Brain pericyte (primary cell): ENCODE measurements around the gene C5orf58.

Experiments used
- DNase-seq: peaks from one replicate; pipeline ENCODE4 v3.0.0-alpha.2; 2012; ENCODE audit warnings: low read depth, low spot score

Gene C5orf58

GRCh38 chr5:170232786-170233185 is at the start of gene C5orf58:
TSS of gene C5orf58 (plus strand) at chr5:170232985. CDS start at chr5:170234977, 1,992 bp downstream.
- no peak for DNase-seq

- DNase-seq: no peak
These were observed 48.7 kb upstream of the C5orf58 start for GRCh38 chr5:170183816-170184687.

- no peak for DNase-seq
These were observed 48.0 kb upstream of the C5orf58 start for GRCh38 chr5:170184737-170185136.

GRCh38 chr5:170186156-170186555 is 46.6 kb upstream of the C5orf58 start:
- no peak for DNase-seq

- no peak for DNase-seq
These were observed 45.9 kb upstream of the C5orf58 start for GRCh38 chr5:170186856-170187255.

- DNase-seq: no peak
These were observed 42.2 kb upstream of the C5orf58 start for GRCh38 chr5:170190436-170191134.

- DNase-seq: no peak
These were observed 40.0 kb upstream of the C5orf58 start for GRCh38 chr5:170192829-170193228.

- no peak for DNase-seq
These were observed 36.8 kb upstream of the C5orf58 start for GRCh38 chr5:170195961-170196360.

GRCh38 chr5:170200876-170201275 is 31.9 kb upstream of the C5orf58 start:
- no peak for DNase-seq

- no peak for DNase-seq
These were observed 31.5 kb upstream of the C5orf58 start for GRCh38 chr5:170201311-170201710.

- DNase-seq: no peak
These were observed 30.7 kb upstream of the C5orf58 start for GRCh38 chr5:170202117-170202516.

GRCh38 chr5:170204202-170204601 is 28.6 kb upstream of the C5orf58 start:
- DNase-seq: no peak

- no peak for DNase-seq
These were observed 26.6 kb upstream of the C5orf58 start for GRCh38 chr5:170206216-170206615.

- no peak for DNase-seq
These were observed 25.8 kb upstream of the C5orf58 start for GRCh38 chr5:170206958-170207357.

- DNase-seq: no peak
These were observed 21.0 kb upstream of the C5orf58 start for GRCh38 chr5:170211575-170212334.

GRCh38 chr5:170216257-170216864 is 16.4 kb upstream of the C5orf58 start:
- no peak for DNase-seq

- no peak for DNase-seq
These were observed 15.0 kb upstream of the C5orf58 start for GRCh38 chr5:170217831-170218230.

- no peak for DNase-seq
These were observed 14.1 kb upstream of the C5orf58 start for GRCh38 chr5:170218726-170219125.

- no peak for DNase-seq
These were observed 13.2 kb upstream of the C5orf58 start for GRCh38 chr5:170219615-170220014.

- DNase-seq: no peak
These were observed 12.6 kb upstream of the C5orf58 start for GRCh38 chr5:170220191-170220590.

- no peak for DNase-seq
These were observed 11.5 kb upstream of the C5orf58 start for GRCh38 chr5:170221327-170221741.

GRCh38 chr5:170223360-170223759 is 9.4 kb upstream of the C5orf58 start:
- no peak for DNase-seq
